Stimulated activated CD8-positive, alpha-beta memory T cell treated with anti-CD3 and anti-CD28 coated beads, Interleukin-15, amount 100 ng/mL, for 1 hour (primary cell): ENCODE data around the gene ISCA2.
"Not testable (repeated sequence)": the region's sequence is repeated elsewhere in the genome, so short reads cannot be mapped to it uniquely, and the experiment has no call there.

Experiments
- DNase-seq: peaks from one replicate; pipeline ENCODE4 v3.0.0-alpha.2; 2020; ENCODE audit warnings: low read depth

ISCA2 gene

GRCh38 chr14:74493343-74494261 lies at the start of gene ISCA2:
Gene ISCA2, plus strand, starts transcription at chr14:74493765. Its CDS starts 10 bp downstream, at chr14:74493775.
- peak; percentile 99 for DNase-seq

GRCh38 chr14:74444866-74445265 lies 48.7 kb upstream of the ISCA2 start:
- no peak for DNase-seq

- not testable (repeated sequence) for DNase-seq
Measured at GRCh38 chr14:74454397-74454796, 39.2 kb upstream of the ISCA2 start.

- no peak for DNase-seq
Measured at GRCh38 chr14:74456684-74457564, 36.6 kb upstream of the ISCA2 start.

GRCh38 chr14:74457565-74457895 lies 36.0 kb upstream of the ISCA2 start:
- DNase-seq, result no peak

- no peak for DNase-seq
Measured at GRCh38 chr14:74459289-74459946, 34.1 kb upstream of the ISCA2 start.

GRCh38 chr14:74459976-74460375 lies 33.6 kb upstream of the ISCA2 start:
- no peak for DNase-seq

GRCh38 chr14:74462993-74463392 lies 30.6 kb upstream of the ISCA2 start:
- no peak for DNase-seq

- no peak for DNase-seq
Measured at GRCh38 chr14:74463697-74464096, 29.9 kb upstream of the ISCA2 start.

- no peak for DNase-seq
Measured at GRCh38 chr14:74464785-74465184, 28.8 kb upstream of the ISCA2 start.

GRCh38 chr14:74465335-74465734 lies 28.2 kb upstream of the ISCA2 start:
- no peak for DNase-seq

- DNase-seq, result no peak
Measured at GRCh38 chr14:74468513-74468912, 25.1 kb upstream of the ISCA2 start.

GRCh38 chr14:74469548-74470518 lies 23.7 kb upstream of the ISCA2 start:
- DNase-seq, result no peak

- DNase-seq, result no peak
Measured at GRCh38 chr14:74472601-74473000, 21.0 kb upstream of the ISCA2 start.

- no peak for DNase-seq
Measured at GRCh38 chr14:74474376-74474775, 19.2 kb upstream of the ISCA2 start.

- no peak for DNase-seq
Measured at GRCh38 chr14:74475678-74476077, 17.9 kb upstream of the ISCA2 start.

- no peak for DNase-seq
Measured at GRCh38 chr14:74476107-74476506, 17.5 kb upstream of the ISCA2 start.

- no peak for DNase-seq
Measured at GRCh38 chr14:74476607-74477006, 17.0 kb upstream of the ISCA2 start.

- no peak for DNase-seq
Measured at GRCh38 chr14:74478996-74479635, 14.4 kb upstream of the ISCA2 start.

- no peak for DNase-seq
Measured at GRCh38 chr14:74480046-74480445, 13.5 kb upstream of the ISCA2 start.

GRCh38 chr14:74482571-74482970 lies 11.0 kb upstream of the ISCA2 start:
- DNase-seq, result no peak
